Kidney epithelial cell (primary cell): Measurements from ENCODE around the gene UBAP2. TPM values are rescaled to one million over a fixed set of nuclear protein-coding genes. Genes with fewer than 3 reads are reported as not detected.
"Not testable (repeated sequence)": the region's sequence is repeated elsewhere in the genome, so short reads cannot be mapped to it uniquely, and the experiment has no call there.

ENCODE experiments used
- DNase-seq: peaks from one replicate; pipeline ENCODE4 v3.0.0-alpha.2; 2010; ENCODE audit warnings: low read depth
- H3K27me3 ChIP-seq: 2 replicates; pipeline ENCODE4 v1.6.0; 2011; ENCODE audit warnings: low read length; ENCODE audit not compliant: control insufficient read depth, insufficient read depth
- H3K36me3 ChIP-seq: 2 replicates; pipeline ENCODE4 v1.5.1; 2011; ENCODE audit warnings: low read length; ENCODE audit not compliant: control insufficient read depth, insufficient read depth
- H3K4me3 ChIP-seq: 2 replicates; pipeline ENCODE4 v1.5.1; 2011; ENCODE audit warnings: low read depth, mild to moderate bottlenecking, control low read depth, low read length
- CTCF ChIP-seq: IDR thresholded peaks from 2 replicates; pipeline ENCODE4 v1.5.1; 2011; ENCODE audit warnings: mild to moderate bottlenecking, moderate library complexity, low read length, control low read depth, inconsistent platforms; ENCODE audit not compliant: insufficient read depth, poor library complexity, severe bottlenecking
- total RNA-seq: library from RNA; depleted of rRNA; stranded (reverse); fragments of >200 nt; gene quantifications from 2 replicates; pipeline ENCODE4 v1.2.3, GENCODE V29; 2015

The UBAP2 gene
- total RNA-seq, 1 donor from 2014 or later: 25.5 TPM

- no peak for DNase-seq
- no peak for TF ChIP-seq CTCF
- H3K4me3 ChIP-seq: peak overlapping the region; percentile 95
- H3K27me3 ChIP-seq: no peaks in the 10 kb centered on the region
- H3K36me3 ChIP-seq: no peaks in the 10 kb centered on the region
Measured at GRCh38 chr9:34046784-34047379, 1.8 kb downstream of the UBAP2 start.

- Histone ChIP-seq H3K36me3 (no peaks in the 10 kb centered on the region), H3K27me3 (no peaks in the 10 kb centered on the region), H3K4me3 (no peak overlapping the region)
- TF ChIP-seq CTCF: no peak
- no peak for DNase-seq
Measured at GRCh38 chr9:34045903-34046302, 2.8 kb downstream of the UBAP2 start.

- not testable (repeated sequence) for H3K27me3 ChIP-seq, H3K4me3 ChIP-seq, H3K36me3 ChIP-seq, DNase-seq
Measured at GRCh38 chr9:34042074-34042473, 6.6 kb downstream of the UBAP2 start.

- DNase-seq, H3K36me3 ChIP-seq, H3K4me3 ChIP-seq, H3K27me3 ChIP-seq: not testable (repeated sequence)
Measured at GRCh38 chr9:34038851-34039250, 9.8 kb downstream of the UBAP2 start.

GRCh38 chr9:34037626-34038025 is 11.1 kb downstream of the UBAP2 start:
- Histone ChIP-seq H3K4me3 (no peak overlapping the region), H3K27me3 (no peaks in the 10 kb centered on the region), H3K36me3 (no peaks in the 10 kb centered on the region)
- DNase-seq: no peak
- no peak for TF ChIP-seq CTCF

- Histone ChIP-seq H3K4me3 (no peak overlapping the region), H3K36me3 (no peaks in the 10 kb centered on the region), H3K27me3 (no peaks in the 10 kb centered on the region)
- TF ChIP-seq CTCF: no peak
- DNase-seq: no peak
Measured at GRCh38 chr9:34036625-34037024, 12.1 kb downstream of the UBAP2 start.

GRCh38 chr9:34035656-34036055 is 13.0 kb downstream of the UBAP2 start:
- DNase-seq: no peak
- H3K36me3 ChIP-seq: no peaks in the 10 kb centered on the region
- no peak for TF ChIP-seq CTCF

More at GRCh38 chr9:34035656-34036055, 13.0 kb downstream of the UBAP2 start:
- H3K4me3 ChIP-seq: no peak overlapping the region
- no peaks in the 10 kb centered on the region for H3K27me3 ChIP-seq
